Measurements from ENCODE around the gene TNFRSF21.

DNA sequence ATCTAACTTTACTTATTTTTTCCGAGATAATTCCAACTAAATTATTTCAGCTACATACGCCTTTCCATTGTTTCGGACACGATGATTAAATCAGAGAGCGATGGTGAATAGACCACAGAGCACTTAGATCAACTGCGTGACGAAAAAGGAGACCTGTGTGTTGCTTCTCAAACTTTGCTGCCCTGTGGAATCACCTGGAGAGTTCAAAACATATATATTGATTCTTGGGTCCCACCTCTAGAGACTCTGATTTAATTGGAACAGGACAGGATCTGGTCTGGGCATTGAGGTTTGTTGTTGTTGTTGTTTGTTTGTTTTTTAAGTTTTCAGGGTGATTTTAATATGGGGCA lies 401 bp upstream of the TNFRSF21 start:
- TF ChIP-seq, protein P1, sequence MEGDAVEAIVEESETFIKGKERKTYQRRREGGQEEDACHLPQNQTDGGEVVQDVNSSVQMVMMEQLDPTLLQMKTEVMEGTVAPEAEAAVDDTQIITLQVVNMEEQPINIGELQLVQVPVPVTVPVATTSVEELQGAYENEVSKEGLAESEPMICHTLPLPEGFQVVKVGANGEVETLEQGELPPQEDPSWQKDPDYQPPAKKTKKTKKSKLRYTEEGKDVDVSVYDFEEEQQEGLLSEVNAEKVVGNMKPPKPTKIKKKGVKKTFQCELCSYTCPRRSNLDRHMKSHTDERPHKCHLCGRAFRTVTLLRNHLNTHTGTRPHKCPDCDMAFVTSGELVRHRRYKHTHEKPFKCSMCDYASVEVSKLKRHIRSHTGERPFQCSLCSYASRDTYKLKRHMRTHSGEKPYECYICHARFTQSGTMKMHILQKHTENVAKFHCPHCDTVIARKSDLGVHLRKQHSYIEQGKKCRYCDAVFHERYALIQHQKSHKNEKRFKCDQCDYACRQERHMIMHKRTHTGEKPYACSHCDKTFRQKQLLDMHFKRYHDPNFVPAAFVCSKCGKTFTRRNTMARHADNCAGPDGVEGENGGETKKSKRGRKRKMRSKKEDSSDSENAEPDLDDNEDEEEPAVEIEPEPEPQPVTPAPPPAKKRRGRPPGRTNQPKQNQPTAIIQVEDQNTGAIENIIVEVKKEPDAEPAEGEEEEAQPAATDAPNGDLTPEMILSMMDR (IDR thresholded peaks at IDR 0.05; ENCODE audit: low read depth, low read length): no peak
- TF ChIP-seq POLR2A (IDR thresholded peaks at IDR 0.05; ENCODE audit: extremely low read depth, insufficient read length): no peak
- TF ChIP-seq, protein P2, sequence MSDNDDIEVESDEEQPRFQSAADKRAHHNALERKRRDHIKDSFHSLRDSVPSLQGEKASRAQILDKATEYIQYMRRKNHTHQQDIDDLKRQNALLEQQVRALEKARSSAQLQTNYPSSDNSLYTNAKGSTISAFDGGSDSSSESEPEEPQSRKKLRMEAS (IDR thresholded peaks at IDR 0.05; ENCODE audit: low read depth, low read length): no peak
- no peak for TF ChIP-seq MYC (IDR thresholded peaks at IDR 0.05; ENCODE audit: low read depth, low read length)

Data from NB4 (cell line).